Measurements from ENCODE around the gene MRTFA. TPM values are rescaled to one million over a fixed set of nuclear protein-coding genes. Genes with fewer than 3 reads are reported as not detected.

MRTFA gene
- total and polyA plus RNA-seq, 8 donors = 11.1 to 706 (median 61.2) TPM

DNA sequence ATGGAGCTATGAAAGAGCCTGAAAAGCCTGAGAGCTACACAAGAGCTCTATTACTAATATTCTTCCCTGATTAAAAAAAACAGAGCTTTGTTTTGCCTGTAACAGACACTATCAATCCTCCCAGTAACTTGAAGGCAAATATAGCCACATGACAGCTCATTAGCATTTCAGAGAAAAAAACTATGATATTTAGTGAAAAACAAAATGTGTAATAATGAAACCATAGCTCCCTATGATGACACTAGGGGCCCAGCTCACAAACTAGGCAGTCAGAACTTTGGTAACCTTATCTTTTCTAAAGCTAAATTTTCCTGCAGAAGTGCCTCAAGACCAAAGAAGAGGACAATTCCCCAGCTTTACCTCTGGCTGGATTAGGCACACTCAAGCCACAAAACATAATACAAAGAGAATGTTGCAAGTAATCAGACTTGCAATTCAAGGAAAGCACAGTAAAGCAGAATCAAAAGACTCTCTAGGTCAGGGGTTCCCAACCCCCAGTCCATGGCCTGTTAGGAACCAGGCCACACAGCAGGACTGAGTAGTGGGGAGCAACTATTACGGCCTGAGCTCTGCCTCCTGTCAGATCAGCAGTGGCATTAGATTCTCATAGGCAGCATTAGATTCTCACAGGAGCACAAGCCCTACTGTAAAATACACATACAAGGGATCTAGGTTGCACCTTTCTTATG is 53.3 kb downstream of the MRTFA start:
- intact Hi-C loops (cut with DNase I; ENCODE audit: low total_unique reads) = no loop called here
- Histone ChIP-seq H3K4me3 (no peak overlapping the region), H3K36me3 (peaks cover 0 to 19% (median 12%) of the 10 kb centered on the region in 4 donors), H3K9me3 (no peaks in the 10 kb centered on the region), H3K4me1 (peaks cover 0 to 22% (median 6%) of the 10 kb centered on the region in 4 donors), H3K27ac (no peak overlapping the region), H3K27me3 (no peaks in the 10 kb centered on the region)
- WGBS, 5 donors = 88 to 100% (median 95%) methylated on average over 1 of the region's 1 CpG
- no peak for DNase-seq
- TF ChIP-seq, protein P1, sequence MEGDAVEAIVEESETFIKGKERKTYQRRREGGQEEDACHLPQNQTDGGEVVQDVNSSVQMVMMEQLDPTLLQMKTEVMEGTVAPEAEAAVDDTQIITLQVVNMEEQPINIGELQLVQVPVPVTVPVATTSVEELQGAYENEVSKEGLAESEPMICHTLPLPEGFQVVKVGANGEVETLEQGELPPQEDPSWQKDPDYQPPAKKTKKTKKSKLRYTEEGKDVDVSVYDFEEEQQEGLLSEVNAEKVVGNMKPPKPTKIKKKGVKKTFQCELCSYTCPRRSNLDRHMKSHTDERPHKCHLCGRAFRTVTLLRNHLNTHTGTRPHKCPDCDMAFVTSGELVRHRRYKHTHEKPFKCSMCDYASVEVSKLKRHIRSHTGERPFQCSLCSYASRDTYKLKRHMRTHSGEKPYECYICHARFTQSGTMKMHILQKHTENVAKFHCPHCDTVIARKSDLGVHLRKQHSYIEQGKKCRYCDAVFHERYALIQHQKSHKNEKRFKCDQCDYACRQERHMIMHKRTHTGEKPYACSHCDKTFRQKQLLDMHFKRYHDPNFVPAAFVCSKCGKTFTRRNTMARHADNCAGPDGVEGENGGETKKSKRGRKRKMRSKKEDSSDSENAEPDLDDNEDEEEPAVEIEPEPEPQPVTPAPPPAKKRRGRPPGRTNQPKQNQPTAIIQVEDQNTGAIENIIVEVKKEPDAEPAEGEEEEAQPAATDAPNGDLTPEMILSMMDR (IDR thresholded peaks at IDR 0.05) = no peak

DNA sequence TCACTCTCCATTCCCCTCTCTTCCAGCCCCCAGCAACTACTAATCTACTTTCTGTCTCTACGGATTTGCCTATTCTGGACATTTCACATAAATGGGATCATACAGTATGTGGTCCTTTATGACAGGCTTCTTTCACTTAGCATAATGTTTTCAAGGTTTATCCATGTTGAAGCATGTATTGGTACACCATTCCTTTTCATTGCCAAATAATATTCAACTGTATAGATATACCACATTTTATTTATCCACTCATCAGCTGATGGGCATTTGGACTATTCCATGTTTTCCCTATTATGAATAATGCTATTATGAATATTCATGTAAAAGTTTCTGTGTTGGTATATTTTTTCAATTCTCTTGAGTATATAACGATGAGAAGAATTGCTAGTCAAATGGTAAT is 54.5 kb downstream of the MRTFA start:
- 96 to 100% (median 98%) methylated on average over 2 of the region's 2 CpGs for WGBS, 5 donors
- DNase-seq = no peak
- Histone ChIP-seq H3K4me1 (peaks cover 0 to 18% (median 4%) of the 10 kb centered on the region in 4 donors), H3K27me3 (no peaks in the 10 kb centered on the region), H3K36me3 (peaks cover 0 to 18% (median 10%) of the 10 kb centered on the region in 4 donors), H3K4me3 (no peak overlapping the region), H3K27ac (no peak overlapping the region), H3K9me3 (no peaks in the 10 kb centered on the region)
- TF ChIP-seq EP300 (IDR thresholded peaks at IDR 0.05) (no peak), POLR2AphosphoS5 (IDR thresholded peaks at IDR 0.05) (no peak), POLR2A (IDR thresholded peaks at IDR 0.05) (no peak)
- TF ChIP-seq, protein P1 (IDR thresholded peaks at IDR 0.05) = no peak
- intact Hi-C loops (cut with DNase I; ENCODE audit: low total_unique reads) = no loop called here

DNA sequence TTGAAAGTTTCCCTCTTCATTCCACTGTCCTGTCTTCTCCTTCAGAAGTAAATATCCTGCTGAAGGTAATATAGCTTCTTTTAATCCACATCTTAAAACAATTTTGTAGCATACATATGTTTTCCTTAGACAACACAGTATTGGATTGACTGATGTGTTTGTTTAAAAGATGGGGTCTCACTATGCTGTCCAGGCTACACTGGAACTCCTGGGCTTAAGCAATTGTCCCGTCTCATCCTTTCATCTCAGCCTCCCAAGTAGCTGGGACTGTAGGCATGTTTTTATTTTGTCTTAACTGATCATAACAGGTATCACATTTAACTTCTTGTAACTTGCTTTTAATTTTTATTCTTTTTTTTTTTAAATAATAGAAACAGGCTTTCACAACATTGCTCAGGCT is 55.9 kb downstream of the MRTFA start:
- Histone ChIP-seq H3K27ac (no peak overlapping the region), H3K4me1 (peaks cover 0 to 9% (median 2%) of the 10 kb centered on the region in 4 donors), H3K9me3 (no peaks in the 10 kb centered on the region), H3K4me3 (no peak overlapping the region), H3K36me3 (peaks cover 0 to 12% (median 9%) of the 10 kb centered on the region in 4 donors), H3K27me3 (no peaks in the 10 kb centered on the region)
- WGBS, 5 donors = 95 to 100% (median 100%) methylated on average over 1 of the region's 1 CpG
- DNase-seq = no peak
- intact Hi-C loops (cut with DNase I; ENCODE audit: low total_unique reads) = no loop called here
- TF ChIP-seq POLR2A (IDR thresholded peaks at IDR 0.05) = no peak
- TF ChIP-seq POLR2AphosphoS5 (IDR thresholded peaks at IDR 0.05) = no peak
- TF ChIP-seq, protein P1 (IDR thresholded peaks at IDR 0.05) = no peak
- no peak for TF ChIP-seq EP300 (IDR thresholded peaks at IDR 0.05)

DNA sequence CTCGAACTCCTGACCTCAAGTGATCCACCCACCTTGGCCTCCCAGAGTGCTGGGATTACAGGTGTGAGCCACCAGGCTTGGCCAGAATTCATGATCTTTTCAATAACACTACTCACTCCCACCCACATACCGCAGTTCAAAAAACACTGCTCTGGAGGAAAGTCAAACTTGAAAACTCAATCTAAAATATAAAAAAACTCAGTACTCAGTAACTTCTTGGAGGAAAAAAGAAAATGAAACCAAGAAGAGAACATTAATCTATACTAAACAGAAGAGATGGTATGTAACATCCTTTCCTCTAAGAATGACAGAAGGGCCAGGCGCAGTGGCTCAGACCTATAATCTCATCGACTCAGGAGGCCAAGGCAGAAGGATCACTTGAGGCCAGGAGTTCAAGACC is 58.3 kb downstream of the MRTFA start:
- H3K27me3 ChIP-seq = no peaks in the 10 kb centered on the region
- H3K4me3 ChIP-seq = no peak overlapping the region
- no peak for DNase-seq
- H3K27ac ChIP-seq = no peak overlapping the region
- 89 to 96% (median 95%) methylated on average over 4 of the region's 4 CpGs for WGBS, 5 donors
- TF ChIP-seq POLR2A (IDR thresholded peaks at IDR 0.05) = no peak
- TF ChIP-seq, protein P1 (IDR thresholded peaks at IDR 0.05) = no peak
- no peak for TF ChIP-seq EP300 (IDR thresholded peaks at IDR 0.05)
- TF ChIP-seq POLR2AphosphoS5 (IDR thresholded peaks at IDR 0.05) = no peak
- H3K4me1 ChIP-seq = peaks cover 0 to 19% (median 6%) of the 10 kb centered on the region in 4 donors
- H3K9me3 ChIP-seq = no peaks in the 10 kb centered on the region
- intact Hi-C loops (cut with DNase I; ENCODE audit: low total_unique reads) = no loop called here
- no peaks in the 10 kb centered on the region for H3K36me3 ChIP-seq
